Glutamatergic neuron (in vitro differentiated cells): ENCODE data around the gene CORO7. TPM values are rescaled to one million over a fixed set of nuclear protein-coding genes. Genes with fewer than 3 reads are reported as not detected.

ENCODE experiments used
- DNase-seq: peaks from one replicate; pipeline ENCODE4 v3.0.0; 2022
- H3K27ac Mint-ChIP-seq: one replicate; pipeline ENCODE4 v1.8.0; 2020; ENCODE audit warnings: mild to moderate bottlenecking, mixed read lengths, inconsistent platforms; ENCODE audit not compliant: unreplicated experiment
- H3K27me3 Mint-ChIP-seq: one replicate; pipeline ENCODE4 v1.8.0; 2020; ENCODE audit warnings: mild to moderate bottlenecking, moderate library complexity, mixed read lengths, inconsistent platforms; ENCODE audit not compliant: unreplicated experiment
- H3K36me3 Mint-ChIP-seq: one replicate; pipeline ENCODE4 v1.8.0; 2020; ENCODE audit warnings: mild to moderate bottlenecking, mixed read lengths, inconsistent platforms; ENCODE audit not compliant: unreplicated experiment
- H3K4me1 Mint-ChIP-seq: one replicate; pipeline ENCODE4 v1.8.0; 2020; ENCODE audit warnings: mild to moderate bottlenecking, low read depth, mixed read lengths, inconsistent platforms; ENCODE audit not compliant: unreplicated experiment
- H3K4me3 Mint-ChIP-seq: one replicate; pipeline ENCODE4 v1.8.0; 2020; ENCODE audit warnings: mild to moderate bottlenecking, mixed read lengths, inconsistent platforms; ENCODE audit not compliant: unreplicated experiment
- H3K9me3 Mint-ChIP-seq: one replicate; pipeline ENCODE4 v1.8.0; 2020; ENCODE audit warnings: mild to moderate bottlenecking, moderate library complexity, mixed read lengths, inconsistent platforms; ENCODE audit not compliant: unreplicated experiment
- total RNA-seq: library from RNA; stranded (reverse); fragmentation: NEBNext Ultra II Directional; extraction: Animal tissue kit (Norgen Biotek cat#: 25700); gene quantifications from one replicate; pipeline ENCODE4 v1.2.1, GENCODE V29; 2021; ENCODE audit not compliant: unreplicated experiment
- TF ChIP-seq, protein P1 (sequence below): fragments of 200-600 bp; sonication (generic); IDR thresholded peaks from one replicate; pipeline ENCODE4 v1.5.0; 2021; ENCODE audit not compliant: partially characterized antibody, unreplicated experiment

Gene CORO7
- total RNA-seq, 1 donor from 2014 or later = 200 TPM

DNA sequence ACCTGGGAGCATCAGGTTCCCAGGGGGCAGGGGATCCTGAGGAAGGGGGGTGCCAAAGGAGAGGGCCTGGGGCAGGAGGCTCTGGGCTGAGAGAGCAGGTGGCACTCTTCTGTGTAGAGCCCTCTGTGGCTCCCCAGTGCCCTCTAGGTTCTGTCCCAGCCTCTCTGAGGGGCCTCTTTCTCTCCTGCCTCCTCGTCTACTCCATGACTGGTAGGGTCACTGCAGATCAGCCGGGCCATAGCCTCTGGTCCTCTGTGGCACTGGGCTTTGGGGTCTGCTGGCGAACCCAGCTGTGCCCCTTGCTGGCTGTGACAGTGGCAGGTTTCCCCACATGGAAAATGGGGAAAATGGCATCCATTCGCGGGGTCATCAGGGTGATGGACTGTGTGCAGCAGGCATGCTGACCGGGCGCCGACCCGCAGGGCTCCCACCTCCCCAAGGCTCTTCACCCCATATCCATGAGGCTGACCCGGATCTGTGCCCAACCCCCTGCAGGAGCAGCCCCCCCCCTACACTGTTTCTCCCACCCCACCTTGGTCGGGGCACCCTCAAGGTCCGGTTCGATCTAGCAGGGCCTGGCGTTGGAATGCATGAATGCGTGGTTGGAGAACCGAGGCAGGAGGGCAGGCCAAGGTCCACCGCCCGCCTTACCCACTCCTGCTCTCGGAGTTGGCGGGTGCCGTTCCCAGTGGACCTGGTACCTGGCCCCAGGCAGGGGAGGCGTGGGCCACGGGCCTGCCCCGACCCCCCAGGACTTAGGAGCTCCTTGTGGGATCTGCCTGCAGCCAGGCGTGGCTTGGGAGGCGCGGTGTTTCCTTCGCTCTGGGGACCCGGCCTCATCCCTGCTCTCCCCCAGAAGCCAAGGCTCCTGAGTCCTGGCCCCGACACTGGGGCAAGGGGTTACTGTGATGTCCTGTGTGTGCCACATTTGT lies 94.0 kb downstream of the CORO7 start:
- DNase-seq = no peak
- H3K27ac Mint-ChIP-seq = no peak overlapping the region
- no peak overlapping the region for H3K4me3 Mint-ChIP-seq
- peaks cover 6% of the 10 kb centered on the region for H3K9me3 Mint-ChIP-seq
- H3K4me1 Mint-ChIP-seq = peaks cover 9% of the 10 kb centered on the region
- no peaks in the 10 kb centered on the region for H3K36me3 Mint-ChIP-seq
- H3K27me3 Mint-ChIP-seq = no peaks in the 10 kb centered on the region
- TF ChIP-seq, protein P1, sequence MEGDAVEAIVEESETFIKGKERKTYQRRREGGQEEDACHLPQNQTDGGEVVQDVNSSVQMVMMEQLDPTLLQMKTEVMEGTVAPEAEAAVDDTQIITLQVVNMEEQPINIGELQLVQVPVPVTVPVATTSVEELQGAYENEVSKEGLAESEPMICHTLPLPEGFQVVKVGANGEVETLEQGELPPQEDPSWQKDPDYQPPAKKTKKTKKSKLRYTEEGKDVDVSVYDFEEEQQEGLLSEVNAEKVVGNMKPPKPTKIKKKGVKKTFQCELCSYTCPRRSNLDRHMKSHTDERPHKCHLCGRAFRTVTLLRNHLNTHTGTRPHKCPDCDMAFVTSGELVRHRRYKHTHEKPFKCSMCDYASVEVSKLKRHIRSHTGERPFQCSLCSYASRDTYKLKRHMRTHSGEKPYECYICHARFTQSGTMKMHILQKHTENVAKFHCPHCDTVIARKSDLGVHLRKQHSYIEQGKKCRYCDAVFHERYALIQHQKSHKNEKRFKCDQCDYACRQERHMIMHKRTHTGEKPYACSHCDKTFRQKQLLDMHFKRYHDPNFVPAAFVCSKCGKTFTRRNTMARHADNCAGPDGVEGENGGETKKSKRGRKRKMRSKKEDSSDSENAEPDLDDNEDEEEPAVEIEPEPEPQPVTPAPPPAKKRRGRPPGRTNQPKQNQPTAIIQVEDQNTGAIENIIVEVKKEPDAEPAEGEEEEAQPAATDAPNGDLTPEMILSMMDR = no peak

- Mint-ChIP-seq H3K4me1 (peaks cover 9% of the 10 kb centered on the region), H3K4me3 (no peak overlapping the region), H3K27ac (no peak overlapping the region), H3K36me3 (no peaks in the 10 kb centered on the region), H3K9me3 (peaks cover 6% of the 10 kb centered on the region), H3K27me3 (no peaks in the 10 kb centered on the region)
- TF ChIP-seq, protein P1 = no peak
- DNase-seq = no peak
These were observed 94.9 kb downstream of the CORO7 start for GRCh38 chr16:4321286-4322120.

GRCh38 chr16:4320571-4321137 lies 95.7 kb downstream of the CORO7 start:
- no peaks in the 10 kb centered on the region for H3K27me3 Mint-ChIP-seq
- no peak overlapping the region for H3K27ac Mint-ChIP-seq
- peaks cover 6% of the 10 kb centered on the region for H3K9me3 Mint-ChIP-seq
- H3K4me3 Mint-ChIP-seq = no peak overlapping the region
- no peaks in the 10 kb centered on the region for H3K36me3 Mint-ChIP-seq
- peaks cover 9% of the 10 kb centered on the region for H3K4me1 Mint-ChIP-seq
- TF ChIP-seq, protein P1 = no peak
- no peak for DNase-seq

- TF ChIP-seq, protein P1 = no peak
- Mint-ChIP-seq H3K27me3 (peaks cover 3% of the 10 kb centered on the region), H3K36me3 (no peaks in the 10 kb centered on the region), H3K4me1 (peaks cover 9% of the 10 kb centered on the region), H3K27ac (no peak overlapping the region), H3K9me3 (peaks cover 6% of the 10 kb centered on the region), H3K4me3 (peak overlapping the region; percentile 63)
- peak; percentile 75 for DNase-seq
These were observed 96.7 kb downstream of the CORO7 start for GRCh38 chr16:4319454-4320421.
